ENCODE measurements around the gene S100A12. TPM values are rescaled to one million over a fixed set of nuclear protein-coding genes. Genes with fewer than 3 reads are reported as not detected.

Gene S100A12
- total and polyA plus RNA-seq, 2 experiments from 2014 or later, result not detected

DNA sequence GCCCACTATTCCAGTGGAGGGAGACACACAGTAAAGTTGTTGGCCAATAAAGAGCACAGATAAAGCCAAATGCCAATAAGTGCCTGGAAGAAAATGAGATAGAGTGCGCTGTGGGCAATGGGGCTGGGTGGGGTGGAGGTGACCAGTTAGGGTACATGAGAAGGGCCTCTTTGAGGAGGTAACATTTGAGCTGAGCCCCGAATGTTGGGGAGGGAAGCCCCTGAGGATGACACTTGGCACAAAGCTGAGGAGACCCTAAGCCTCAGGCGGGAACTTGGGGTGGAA is 16.8 kb downstream of the S100A12 start:
- no peaks in the 10 kb centered on the region for H3K36me3 ChIP-seq (replicated peaks; ENCODE audit: insufficient read depth, low read depth)
- no peak overlapping the region for H2AFZ ChIP-seq
- no peaks in the 10 kb centered on the region for H3K9me2 ChIP-seq (replicated peaks; ENCODE audit: insufficient read depth)
- no peak for DNase-seq (ENCODE audit: low spot score)
- H3K27ac ChIP-seq, result no peak overlapping the region
- no peak for TF ChIP-seq EZH2 (IDR thresholded peaks at IDR 0.05; ENCODE audit: borderline replicate concordance)
- no peak for TF ChIP-seq CTCF (IDR thresholded peaks at IDR 0.05; ENCODE audit: poor library complexity)
- TF ChIP-seq EZH2phosphoT487 (IDR thresholded peaks at IDR 0.05; ENCODE audit: low read depth, severe bottlenecking, unreplicated experiment), result no peak
- 91% methylated on average over 3 of the region's 3 CpGs for WGBS (ENCODE audit: low lambda C conversion rate, missing lambda C conversion rate)
- no peaks in the 10 kb centered on the region for H3K9me3 ChIP-seq (ENCODE audit: low read depth)
- H3K4me2 ChIP-seq, result no peak overlapping the region
- no peak overlapping the region for H3K4me3 ChIP-seq
- no peaks in the 10 kb centered on the region for H3K79me2 ChIP-seq
- no peaks in the 10 kb centered on the region for H3K4me1 ChIP-seq (ENCODE audit: insufficient read depth)
- peaks cover 4% of the 10 kb centered on the region for H3K27me3 ChIP-seq
- H4K20me1 ChIP-seq (ENCODE audit: insufficient read depth, poor library complexity, severe bottlenecking), result no peaks in the 10 kb centered on the region

DNA sequence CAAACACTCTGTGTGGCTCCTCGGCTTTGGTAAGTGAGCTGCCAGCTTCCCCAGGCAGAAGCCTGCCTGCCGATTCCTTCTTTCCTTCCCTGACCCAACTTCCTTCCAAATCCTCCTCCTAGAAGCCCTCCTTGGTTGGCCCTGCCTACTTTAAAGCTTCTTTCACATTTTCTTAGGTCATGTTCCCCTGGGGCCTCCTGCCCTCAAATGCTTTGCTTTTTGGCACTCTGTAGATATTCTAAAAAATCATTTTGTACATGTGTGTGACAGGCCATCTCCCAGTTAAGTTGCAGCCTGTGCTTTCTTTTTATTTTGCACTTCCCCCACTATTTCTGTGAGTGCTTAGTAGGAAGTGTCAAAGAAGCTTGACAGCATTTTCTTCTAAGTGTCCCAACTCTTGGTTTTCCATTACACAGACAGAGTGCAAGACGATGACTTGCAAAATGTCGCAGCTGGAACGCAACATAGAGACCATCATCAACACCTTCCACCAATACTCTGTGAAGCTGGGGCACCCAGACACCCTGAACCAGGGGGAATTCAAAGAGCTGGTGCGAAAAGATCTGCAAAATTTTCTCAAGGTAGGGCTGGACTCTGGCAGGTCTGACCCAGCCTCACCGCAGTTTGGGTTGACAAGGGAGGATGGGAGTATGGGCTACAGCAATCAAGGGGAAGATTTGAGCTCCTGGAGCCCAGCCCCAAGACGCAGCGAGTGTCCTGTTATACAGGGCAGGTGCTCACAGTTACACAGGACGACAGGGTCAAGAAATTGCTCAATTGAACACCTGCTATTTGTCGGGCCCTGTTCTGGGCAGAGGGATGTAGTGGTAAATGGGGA is 17.3 kb downstream of the S100A12 start, which contains the start of gene S100A9:
Gene S100A9 (plus strand): TSS at position 2 of the 838 bp plus-strand sequence. CDS start 430 bp downstream, at position 432.
- Histone ChIP-seq H2AFZ (no peak within 1 kb of the TSS), H3K9me2 (replicated peaks; ENCODE audit: insufficient read depth) (no peaks in the 10 kb centered on the region), H3K4me2 (no peak within 1 kb of the TSS), H4K20me1 (ENCODE audit: insufficient read depth, poor library complexity, severe bottlenecking) (no peaks in the 10 kb centered on the region), H3K36me3 (replicated peaks; ENCODE audit: insufficient read depth, low read depth) (no peaks in the 10 kb centered on the region), H3K27ac (no peak within 1 kb of the TSS), H3K4me1 (ENCODE audit: insufficient read depth) (no peaks in the 10 kb centered on the region), H3K79me2 (no peaks in the 10 kb centered on the region), H3K27me3 (peaks cover 4% of the 10 kb centered on the region), H3K9me3 (ENCODE audit: low read depth) (no peaks in the 10 kb centered on the region), H3K4me3 (no peak within 1 kb of the TSS)
- TF ChIP-seq EZH2phosphoT487 (IDR thresholded peaks at IDR 0.05; ENCODE audit: low read depth, severe bottlenecking, unreplicated experiment), result no peak
- TF ChIP-seq EZH2 (IDR thresholded peaks at IDR 0.05; ENCODE audit: borderline replicate concordance), result no peak
- no peak for TF ChIP-seq CTCF (IDR thresholded peaks at IDR 0.05; ENCODE audit: poor library complexity)
- no peak for DNase-seq (ENCODE audit: low spot score)
- WGBS (ENCODE audit: low lambda C conversion rate, missing lambda C conversion rate), result 88% methylated on average over 11 of the region's 11 CpGs

GRCh38 chr1:153357076-153357852 is 18.2 kb downstream of the S100A12 start:
- no peak overlapping the region for H3K4me3 ChIP-seq
- no peak for DNase-seq (ENCODE audit: low spot score)
- WGBS (ENCODE audit: low lambda C conversion rate, missing lambda C conversion rate), result 76% methylated on average over 10 of the region's 10 CpGs

More at GRCh38 chr1:153357076-153357852, 18.2 kb downstream of the S100A12 start:
- Histone ChIP-seq H3K36me3 (replicated peaks; ENCODE audit: insufficient read depth, low read depth) (no peaks in the 10 kb centered on the region), H2AFZ (no peak overlapping the region), H3K4me1 (ENCODE audit: insufficient read depth) (no peaks in the 10 kb centered on the region), H3K4me2 (no peak overlapping the region), H3K9me3 (ENCODE audit: low read depth) (no peaks in the 10 kb centered on the region), H3K27me3 (peaks cover 4% of the 10 kb centered on the region), H3K9me2 (replicated peaks; ENCODE audit: insufficient read depth) (no peaks in the 10 kb centered on the region), H3K79me2 (no peaks in the 10 kb centered on the region), H4K20me1 (ENCODE audit: insufficient read depth, poor library complexity, severe bottlenecking) (no peaks in the 10 kb centered on the region), H3K27ac (no peak overlapping the region)
- TF ChIP-seq CTCF (IDR thresholded peaks at IDR 0.05; ENCODE audit: poor library complexity) (no peak), EZH2phosphoT487 (IDR thresholded peaks at IDR 0.05; ENCODE audit: low read depth, severe bottlenecking, unreplicated experiment) (no peak), EZH2 (IDR thresholded peaks at IDR 0.05; ENCODE audit: borderline replicate concordance) (no peak)

Measured in hepatocyte (in vitro differentiated cells).